K562 (cell line): Measurements from ENCODE around the gene CYBRD1. TPM values are rescaled to one million over a fixed set of nuclear protein-coding genes. Genes with fewer than 3 reads are reported as not detected.
A peak's percentile ranks its signal among the peaks of the same experiment; 100 is the strongest.

Experiments
- CCAR2 ChIP-seq: fragments of 200-400 bp; formaldehyde crosslinking; IDR thresholded peaks from 2 replicates; pipeline ENCODE4 v1.6.1; 2017; ENCODE audit warnings: mild to moderate bottlenecking, low read depth, low read length
- ERF ChIP-seq: fragments of 450-650 bp; formaldehyde crosslinking; IDR thresholded peaks from 2 replicates; pipeline ENCODE4 v1.4.0; 2020; ENCODE audit warnings: mild to moderate bottlenecking, mixed read lengths
- FOS ChIP-seq: IDR thresholded peaks from 3 replicates; pipeline ENCODE4 v1.6.1; 2011; ENCODE audit not compliant: insufficient read length; ENCODE audit errors: extremely low read depth
- FOXJ3 ChIP-seq: sonication (generic); formaldehyde crosslinking; IDR thresholded peaks from 2 replicates; pipeline ENCODE4 v1.4.0; 2020; ENCODE audit warnings: mild to moderate bottlenecking, missing genetic modification reagents
- JUNB ChIP-seq: fragments of 450-650 bp; formaldehyde crosslinking; conservative IDR thresholded peaks from 2 replicates; pipeline ENCODE4 v1.4.0; 2020; ENCODE audit warnings: mild to moderate bottlenecking
- KAT7 ChIP-seq: sonication (generic); formaldehyde crosslinking; IDR thresholded peaks from 2 replicates; pipeline ENCODE4 v1.8.0; 2022; ENCODE audit warnings: missing genetic modification reagents, mild to moderate bottlenecking, borderline replicate concordance
- KLF10 ChIP-seq: fragments of 250-450 bp; sonication (Bioruptor Pico); IDR thresholded peaks from 2 replicates; pipeline ENCODE4 v1.6.1; 2021; ENCODE audit warnings: matching md5 sums
- LEF1 ChIP-seq: fragments of 450-650 bp; IDR thresholded peaks from 2 replicates; pipeline ENCODE4 v1.6.1; 2016; ENCODE audit warnings: mild to moderate bottlenecking
- MYNN ChIP-seq, 2 experiments: sonication (generic); formaldehyde crosslinking in 1 of 2; IDR thresholded peaks; 2 replicates each; pipeline versions ENCODE4 v1.5.0 to v1.6.1; 2016 to 2020; ENCODE audit warnings: antibody characterized with exemption in 1 of 2, missing genetic modification reagents in 1 of 2
- NFE2 ChIP-seq: IDR thresholded peaks from 2 replicates; pipeline ENCODE4 v1.6.1; 2014; ENCODE audit warnings: antibody characterized with exemption, low read depth
- POLR2A ChIP-seq: fragments of 450-650 bp; conservative IDR thresholded peaks from 2 replicates; pipeline ENCODE4 v1.6.1; 2016
- STAT5B ChIP-seq: fragments of 250-450 bp; sonication (Bioruptor Pico); IDR thresholded peaks from 2 replicates; pipeline ENCODE4 v1.8.0; 2021; ENCODE audit warnings: mild to moderate bottlenecking, inconsistent platforms
- ZC3H4 ChIP-seq: sonication (generic); formaldehyde crosslinking; IDR thresholded peaks from 2 replicates; pipeline ENCODE4 v1.9.0; 2021; ENCODE audit warnings: missing genetic modification reagents, borderline replicate concordance
- ZNF143 ChIP-seq: sonication (generic); formaldehyde crosslinking; IDR thresholded peaks from 2 replicates; pipeline ENCODE4 v1.9.0; 2022; ENCODE audit warnings: mild to moderate bottlenecking, missing genetic modification reagents
- ZNF354B ChIP-seq: fragments of 250-450 bp; sonication (Bioruptor Pico); IDR thresholded peaks from 2 replicates; pipeline ENCODE4 v1.4.0; 2020
- ZNF778 ChIP-seq: fragments of 450-650 bp; formaldehyde crosslinking; IDR thresholded peaks from 2 replicates; pipeline ENCODE4 v1.4.0; 2020; ENCODE audit warnings: mild to moderate bottlenecking, moderate library complexity
- ZNF785 ChIP-seq: fragments of 250-450 bp; sonication (Bioruptor Pico); IDR thresholded peaks from 2 replicates; pipeline ENCODE4 v1.4.0; 2020; ENCODE audit warnings: mild to moderate bottlenecking
- ZNF830 ChIP-seq: fragments of 250-450 bp; sonication (Bioruptor Pico); IDR thresholded peaks from 2 replicates; pipeline ENCODE4 v1.5.0; 2021; ENCODE audit warnings: mild to moderate bottlenecking
- polyA plus RNA-seq, 8 experiments: library from polyadenylated mRNA; depleted of rRNA in 4 of 8; stranded (reverse) in 5 of 8; unstranded in 3 of 8; fragments of >200 nt; fragmentation: Nextera tagmentation in 2 of 8; fragmentation: Illumina TruSeq in 1 of 8; extraction: Ambion mirVana in 2 of 8; extraction: Trizol in 1 of 8; gene quantifications; 2 replicates each; pipeline versions ENCODE4 v1.2.1 to v1.2.3, GENCODE V29; 2011 to 2014; ENCODE audit warnings: inconsistent platforms in 1 of 8, missing spikeins in 1 of 8
- total RNA-seq, 7 experiments: library from RNA; depleted of rRNA in 6 of 7; stranded (reverse); fragments of >200 nt in 6 of 7; fragmentation: Illumina TruSeq in 2 of 7; extraction: Trizol in 2 of 7; gene quantifications; 2 replicates each; pipeline versions ENCODE4 v1.2.1 to v1.2.3, GENCODE V29; 2011 to 2021; ENCODE audit warnings: low replicate concordance in 1 of 7
- TF ChIP-seq, protein P1 (sequence below): sonication (generic); formaldehyde crosslinking; IDR thresholded peaks from 2 replicates; pipeline ENCODE4 v1.8.0; 2023; ENCODE audit warnings: missing genetic modification reagents, mild to moderate bottlenecking, borderline replicate concordance
- TF ChIP-seq, protein P2 (sequence below): fragments of 450-650 bp; conservative IDR thresholded peaks from 2 replicates; pipeline ENCODE4 v1.6.1; 2016; ENCODE audit warnings: missing genetic modification characterization, low read depth, mild to moderate bottlenecking, control low read depth, missing compliant biosample characterization
- TF ChIP-seq, protein P3 (sequence below): fragments of 450-650 bp; formaldehyde crosslinking; IDR thresholded peaks from 2 replicates; pipeline ENCODE4 v1.4.0; 2022; ENCODE audit warnings: missing genetic modification characterization

Gene CYBRD1
- total and polyA plus RNA-seq, 9 of the 15 experiments (the other 6 are each of a cell fraction or from before 2014, with no cell fraction given), result 9.6 to 22.4 (median 15.6) TPM

DNA sequence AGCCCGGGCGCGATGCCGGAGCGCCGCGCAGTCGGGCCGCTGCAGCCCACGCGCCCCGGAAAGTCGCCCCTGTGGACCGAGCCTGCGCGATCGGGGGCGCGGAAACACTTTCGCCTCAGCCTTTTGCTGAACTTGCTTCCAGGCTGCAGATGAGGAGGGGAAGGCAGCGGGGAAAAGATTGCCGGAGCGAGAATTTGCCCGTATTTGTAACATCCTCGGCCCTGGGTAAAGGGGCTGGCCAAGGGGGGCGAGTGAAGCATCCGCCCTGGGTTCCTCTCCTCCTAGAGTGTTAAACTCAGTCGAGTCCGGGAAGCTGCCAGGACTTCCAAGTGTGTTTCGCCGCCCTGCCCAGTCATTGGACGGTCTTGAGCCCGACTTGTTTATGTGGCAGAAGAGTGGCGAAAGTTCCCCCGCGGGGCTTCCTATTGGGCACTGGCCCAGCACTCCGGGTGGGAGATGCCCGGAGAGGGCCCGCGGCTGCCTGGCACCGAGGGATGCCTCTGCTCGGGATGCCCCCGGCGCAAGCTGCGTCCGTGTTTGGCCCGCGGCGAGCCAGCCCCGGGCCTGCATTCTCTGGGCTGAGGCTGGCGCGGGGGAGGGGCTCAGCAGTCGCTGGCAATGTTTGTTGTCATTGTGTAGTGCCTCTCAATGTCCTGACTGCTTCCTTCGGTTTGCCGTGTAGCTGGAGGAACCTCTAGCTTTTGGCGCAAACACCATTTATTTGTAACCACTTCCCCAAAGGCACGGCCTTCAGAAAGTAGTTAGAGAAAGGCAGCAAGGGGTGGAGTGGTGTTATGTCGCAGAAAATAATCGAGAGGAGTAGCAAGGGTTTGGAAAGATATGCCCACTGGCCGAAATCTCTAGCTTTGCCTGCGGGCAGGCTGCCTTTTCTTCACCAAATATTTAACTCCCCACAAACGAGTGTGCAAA, 1.1 kb downstream of the CYBRD1 start (continued):
- TF ChIP-seq KLF10 (CRISPR knock-in tag), result no peak
- 0 out of 2 replicates have a peak, but pooled peaks have one; percentile 12 for TF ChIP-seq MYNN (IDR thresholded peaks at IDR 0.05)
- TF ChIP-seq MYNN (CRISPR knock-in tag; IDR thresholded peaks at IDR 0.05), result no peak
- 0 out of 2 replicates have a peak, but pooled peaks have one; percentile 56 for TF ChIP-seq ZC3H4 (CRISPR knock-in tag)
- no peak for TF ChIP-seq CCAR2
- TF ChIP-seq JUNB (CRISPR knock-in tag), result no peak
- TF ChIP-seq ZNF354B, result no peak
- TF ChIP-seq STAT5B, result no peak
- TF ChIP-seq ZNF785 (CRISPR knock-in tag), result no peak
- peak; percentile 7; the same call in 1 of the 2 replicates for TF ChIP-seq NFE2
- TF ChIP-seq FOXJ3 (CRISPR knock-in tag), result no peak
- no peak for TF ChIP-seq ERF (CRISPR knock-in tag)
- no peak for TF ChIP-seq LEF1
- TF ChIP-seq ZNF778 (CRISPR knock-in tag), result no peak
- peak; percentile 25; the same call in 1 of the 2 replicates for TF ChIP-seq POLR2A
- TF ChIP-seq FOS, result no peak
- TF ChIP-seq, protein P1, sequence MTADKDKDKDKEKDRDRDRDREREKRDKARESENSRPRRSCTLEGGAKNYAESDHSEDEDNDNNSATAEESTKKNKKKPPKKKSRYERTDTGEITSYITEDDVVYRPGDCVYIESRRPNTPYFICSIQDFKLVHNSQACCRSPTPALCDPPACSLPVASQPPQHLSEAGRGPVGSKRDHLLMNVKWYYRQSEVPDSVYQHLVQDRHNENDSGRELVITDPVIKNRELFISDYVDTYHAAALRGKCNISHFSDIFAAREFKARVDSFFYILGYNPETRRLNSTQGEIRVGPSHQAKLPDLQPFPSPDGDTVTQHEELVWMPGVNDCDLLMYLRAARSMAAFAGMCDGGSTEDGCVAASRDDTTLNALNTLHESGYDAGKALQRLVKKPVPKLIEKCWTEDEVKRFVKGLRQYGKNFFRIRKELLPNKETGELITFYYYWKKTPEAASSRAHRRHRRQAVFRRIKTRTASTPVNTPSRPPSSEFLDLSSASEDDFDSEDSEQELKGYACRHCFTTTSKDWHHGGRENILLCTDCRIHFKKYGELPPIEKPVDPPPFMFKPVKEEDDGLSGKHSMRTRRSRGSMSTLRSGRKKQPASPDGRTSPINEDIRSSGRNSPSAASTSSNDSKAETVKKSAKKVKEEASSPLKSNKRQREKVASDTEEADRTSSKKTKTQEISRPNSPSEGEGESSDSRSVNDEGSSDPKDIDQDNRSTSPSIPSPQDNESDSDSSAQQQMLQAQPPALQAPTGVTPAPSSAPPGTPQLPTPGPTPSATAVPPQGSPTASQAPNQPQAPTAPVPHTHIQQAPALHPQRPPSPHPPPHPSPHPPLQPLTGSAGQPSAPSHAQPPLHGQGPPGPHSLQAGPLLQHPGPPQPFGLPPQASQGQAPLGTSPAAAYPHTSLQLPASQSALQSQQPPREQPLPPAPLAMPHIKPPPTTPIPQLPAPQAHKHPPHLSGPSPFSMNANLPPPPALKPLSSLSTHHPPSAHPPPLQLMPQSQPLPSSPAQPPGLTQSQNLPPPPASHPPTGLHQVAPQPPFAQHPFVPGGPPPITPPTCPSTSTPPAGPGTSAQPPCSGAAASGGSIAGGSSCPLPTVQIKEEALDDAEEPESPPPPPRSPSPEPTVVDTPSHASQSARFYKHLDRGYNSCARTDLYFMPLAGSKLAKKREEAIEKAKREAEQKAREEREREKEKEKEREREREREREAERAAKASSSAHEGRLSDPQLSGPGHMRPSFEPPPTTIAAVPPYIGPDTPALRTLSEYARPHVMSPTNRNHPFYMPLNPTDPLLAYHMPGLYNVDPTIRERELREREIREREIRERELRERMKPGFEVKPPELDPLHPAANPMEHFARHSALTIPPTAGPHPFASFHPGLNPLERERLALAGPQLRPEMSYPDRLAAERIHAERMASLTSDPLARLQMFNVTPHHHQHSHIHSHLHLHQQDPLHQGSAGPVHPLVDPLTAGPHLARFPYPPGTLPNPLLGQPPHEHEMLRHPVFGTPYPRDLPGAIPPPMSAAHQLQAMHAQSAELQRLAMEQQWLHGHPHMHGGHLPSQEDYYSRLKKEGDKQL (CRISPR knock-in tag), result no peak
- TF ChIP-seq, protein P2, sequence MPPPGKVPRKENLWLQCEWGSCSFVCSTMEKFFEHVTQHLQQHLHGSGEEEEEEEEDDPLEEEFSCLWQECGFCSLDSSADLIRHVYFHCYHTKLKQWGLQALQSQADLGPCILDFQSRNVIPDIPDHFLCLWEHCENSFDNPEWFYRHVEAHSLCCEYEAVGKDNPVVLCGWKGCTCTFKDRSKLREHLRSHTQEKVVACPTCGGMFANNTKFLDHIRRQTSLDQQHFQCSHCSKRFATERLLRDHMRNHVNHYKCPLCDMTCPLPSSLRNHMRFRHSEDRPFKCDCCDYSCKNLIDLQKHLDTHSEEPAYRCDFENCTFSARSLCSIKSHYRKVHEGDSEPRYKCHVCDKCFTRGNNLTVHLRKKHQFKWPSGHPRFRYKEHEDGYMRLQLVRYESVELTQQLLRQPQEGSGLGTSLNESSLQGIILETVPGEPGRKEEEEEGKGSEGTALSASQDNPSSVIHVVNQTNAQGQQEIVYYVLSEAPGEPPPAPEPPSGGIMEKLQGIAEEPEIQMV (tag), result no peak
- no peak for TF ChIP-seq ZNF143 (CRISPR knock-in tag)
- peak; percentile 27; the same call in 1 of the 2 replicates for TF ChIP-seq KAT7 (CRISPR knock-in tag)
- TF ChIP-seq, protein P3, sequence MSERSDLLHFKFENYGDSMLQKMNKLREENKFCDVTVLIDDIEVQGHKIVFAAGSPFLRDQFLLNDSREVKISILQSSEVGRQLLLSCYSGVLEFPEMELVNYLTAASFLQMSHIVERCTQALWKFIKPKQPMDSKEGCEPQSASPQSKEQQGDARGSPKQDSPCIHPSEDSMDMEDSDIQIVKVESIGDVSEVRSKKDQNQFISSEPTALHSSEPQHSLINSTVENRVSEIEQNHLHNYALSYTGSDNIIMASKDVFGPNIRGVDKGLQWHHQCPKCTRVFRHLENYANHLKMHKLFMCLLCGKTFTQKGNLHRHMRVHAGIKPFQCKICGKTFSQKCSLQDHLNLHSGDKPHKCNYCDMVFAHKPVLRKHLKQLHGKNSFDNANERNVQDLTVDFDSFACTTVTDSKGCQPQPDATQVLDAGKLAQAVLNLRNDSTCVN (CRISPR knock-in tag), result no peak
- TF ChIP-seq ZNF830 (CRISPR knock-in tag), result no peak
